Thyroid gland (tissue), 4 donors: Measurements from ENCODE around the gene KRT6C.

Experiments used
- POLR2A ChIP-seq, 2 donors: fragments of 450-650 bp; IDR thresholded peaks; one replicate each; pipeline ENCODE4 v1.6.1; 2017; ENCODE audit warnings: antibody characterized with exemption in 2 of 2, mild to moderate bottlenecking in 2 of 2, moderate library complexity in 1 of 2
- TF ChIP-seq, protein P1 (sequence below), 6 experiments: fragments of 200-600 bp in 3 of 6; fragments of 450-650 bp in 3 of 6; sonication (generic) in 3 of 6; IDR thresholded peaks; one replicate each; pipeline ENCODE4 v1.5.1; 2016 to 2019; ENCODE audit warnings: antibody characterized with exemption in 6 of 6, mild to moderate bottlenecking in 2 of 6, inconsistent platforms in 1 of 6, moderate library complexity in 1 of 6

DNA sequence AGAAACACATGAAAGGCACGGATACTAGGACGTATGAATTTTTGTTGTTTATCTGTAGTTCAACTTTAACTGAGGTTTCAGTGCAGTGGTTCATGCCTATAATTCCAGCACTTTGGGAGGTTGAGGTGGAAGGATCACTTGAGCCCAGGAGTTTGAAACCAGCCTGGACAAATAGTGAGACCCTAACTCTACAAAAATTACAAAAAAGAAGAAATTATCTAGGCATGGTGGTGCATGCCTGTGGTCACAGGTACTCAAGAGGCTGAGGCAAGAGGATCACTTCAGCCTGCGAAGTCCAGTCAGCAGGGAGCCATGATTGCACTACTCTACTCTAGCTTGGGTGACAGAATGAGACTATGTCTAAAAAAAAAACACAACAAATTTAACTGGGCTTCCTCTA lies 29.6 kb downstream of the KRT6C start:
- no peak for TF ChIP-seq POLR2A (IDR thresholded peaks at IDR 0.05)
- TF ChIP-seq, protein P1, sequence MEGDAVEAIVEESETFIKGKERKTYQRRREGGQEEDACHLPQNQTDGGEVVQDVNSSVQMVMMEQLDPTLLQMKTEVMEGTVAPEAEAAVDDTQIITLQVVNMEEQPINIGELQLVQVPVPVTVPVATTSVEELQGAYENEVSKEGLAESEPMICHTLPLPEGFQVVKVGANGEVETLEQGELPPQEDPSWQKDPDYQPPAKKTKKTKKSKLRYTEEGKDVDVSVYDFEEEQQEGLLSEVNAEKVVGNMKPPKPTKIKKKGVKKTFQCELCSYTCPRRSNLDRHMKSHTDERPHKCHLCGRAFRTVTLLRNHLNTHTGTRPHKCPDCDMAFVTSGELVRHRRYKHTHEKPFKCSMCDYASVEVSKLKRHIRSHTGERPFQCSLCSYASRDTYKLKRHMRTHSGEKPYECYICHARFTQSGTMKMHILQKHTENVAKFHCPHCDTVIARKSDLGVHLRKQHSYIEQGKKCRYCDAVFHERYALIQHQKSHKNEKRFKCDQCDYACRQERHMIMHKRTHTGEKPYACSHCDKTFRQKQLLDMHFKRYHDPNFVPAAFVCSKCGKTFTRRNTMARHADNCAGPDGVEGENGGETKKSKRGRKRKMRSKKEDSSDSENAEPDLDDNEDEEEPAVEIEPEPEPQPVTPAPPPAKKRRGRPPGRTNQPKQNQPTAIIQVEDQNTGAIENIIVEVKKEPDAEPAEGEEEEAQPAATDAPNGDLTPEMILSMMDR (IDR thresholded peaks at IDR 0.05), result no peak
